ENCODE data around the gene SPIRE2. TPM values are rescaled to one million over a fixed set of nuclear protein-coding genes. Genes with fewer than 3 reads are reported as not detected.

The SPIRE2 gene
- total and polyA plus RNA-seq, 9 of the 15 experiments (the other 6 are each of a cell fraction or from before 2014, with no cell fraction given) = 0.70 to 7.5 (median 4.6) TPM

DNA sequence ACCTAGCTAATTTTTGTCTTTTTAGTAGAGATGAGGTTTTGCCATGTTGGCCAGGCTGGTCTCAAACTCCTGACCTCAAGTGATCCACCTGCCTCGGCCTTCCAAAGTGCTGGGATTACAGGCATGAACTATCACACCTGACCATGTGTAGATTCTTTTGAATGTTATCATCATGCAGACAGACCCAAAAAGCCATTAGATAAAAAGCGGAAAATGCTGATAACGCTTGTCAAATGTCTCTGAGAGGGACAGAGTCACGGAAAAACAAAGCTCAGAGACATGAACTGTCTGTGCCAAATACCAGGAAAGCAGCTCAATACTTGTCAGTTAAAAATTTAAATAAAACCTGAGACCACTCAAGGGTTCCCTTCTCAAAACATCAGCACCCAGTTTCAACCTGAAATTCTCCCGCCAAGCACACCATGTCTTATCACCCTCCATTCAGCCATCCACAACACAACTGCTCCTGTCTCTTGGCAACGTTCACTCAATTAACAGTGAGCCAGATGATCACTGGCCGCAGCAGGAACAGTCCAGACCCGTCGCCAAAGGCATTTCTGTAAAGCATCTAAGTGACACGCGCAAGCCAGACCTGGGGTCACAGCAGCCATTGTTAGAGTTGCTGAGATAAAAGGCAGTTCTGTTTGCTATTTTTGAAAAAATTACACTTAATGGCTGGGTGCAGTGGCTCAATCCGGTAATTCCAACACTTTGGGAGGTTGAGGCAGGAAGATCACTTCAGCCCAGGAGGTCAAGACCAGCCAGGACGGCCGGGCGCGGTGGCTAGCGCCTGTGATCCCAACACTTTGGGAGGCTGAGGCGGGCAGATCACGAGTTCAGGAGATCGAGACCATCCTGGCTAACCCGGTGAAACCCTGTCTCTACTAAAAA lies 41.6 kb upstream of the SPIRE2 start (continued):
- TF ChIP-seq, protein P1, sequence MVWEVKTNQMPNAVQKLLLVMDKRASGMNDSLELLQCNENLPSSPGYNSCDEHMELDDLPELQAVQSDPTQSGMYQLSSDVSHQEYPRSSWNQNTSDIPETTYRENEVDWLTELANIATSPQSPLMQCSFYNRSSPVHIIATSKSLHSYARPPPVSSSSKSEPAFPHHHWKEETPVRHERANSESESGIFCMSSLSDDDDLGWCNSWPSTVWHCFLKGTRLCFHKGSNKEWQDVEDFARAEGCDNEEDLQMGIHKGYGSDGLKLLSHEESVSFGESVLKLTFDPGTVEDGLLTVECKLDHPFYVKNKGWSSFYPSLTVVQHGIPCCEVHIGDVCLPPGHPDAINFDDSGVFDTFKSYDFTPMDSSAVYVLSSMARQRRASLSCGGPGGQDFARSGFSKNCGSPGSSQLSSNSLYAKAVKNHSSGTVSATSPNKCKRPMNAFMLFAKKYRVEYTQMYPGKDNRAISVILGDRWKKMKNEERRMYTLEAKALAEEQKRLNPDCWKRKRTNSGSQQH (CRISPR knock-in tag; IDR thresholded peaks at IDR 0.05) = no peak
- TF ChIP-seq NEUROD1 (IDR thresholded peaks at IDR 0.05; ENCODE audit: borderline replicate concordance, low read depth, low read length, partially characterized antibody) (no peak), SP2 (IDR thresholded peaks at IDR 0.05; ENCODE audit: extremely low read depth, low read depth, low read length, poor library complexity, severe bottlenecking) (no peak), KLF10 (CRISPR knock-in tag; IDR thresholded peaks at IDR 0.05) (no peak), HDAC6 (IDR thresholded peaks at IDR 0.05; ENCODE audit: low read depth, low read length) (no peak), ZBTB7A (IDR thresholded peaks at IDR 0.05; ENCODE audit: borderline replicate concordance, control insufficient read depth, low read depth, low read length) (no peak), EWSR1 (IDR thresholded peaks at IDR 0.05; ENCODE audit: borderline replicate concordance, low read depth, partially characterized antibody) (no peak), ERF (CRISPR knock-in tag; IDR thresholded peaks at IDR 0.05) (no peak), SOX6 (IDR thresholded peaks at IDR 0.05) (peak; percentile 83), L3MBTL2 (IDR thresholded peaks at IDR 0.05) (peak; percentile 85), ZNF551 (CRISPR knock-in tag; IDR thresholded peaks at IDR 0.05) (no peak), HIVEP1 (CRISPR knock-in tag; IDR thresholded peaks at IDR 0.05) (no peak), KDM2B (CRISPR knock-in tag; IDR thresholded peaks at IDR 0.05) (no peak), DPF2 (IDR thresholded peaks at IDR 0.05) (peak; percentile 76), ZNF134 (CRISPR knock-in tag; conservative IDR thresholded peaks at IDR 0.05) (no peak), NCOR1 (IDR thresholded peaks at IDR 0.05) (peak; percentile 78), MYBL2 (IDR thresholded peaks at IDR 0.05; ENCODE audit: low read depth) (peak; percentile 57; the same call in 1 of the 2 replicates), MYBL2 (CRISPR knock-in tag; IDR thresholded peaks at IDR 0.05; ENCODE audit: borderline replicate concordance) (no peak), RCOR1 (IDR thresholded peaks at IDR 0.05; ENCODE audit: borderline replicate concordance in 1 of 2, low read depth in 2 of 2, low read length in 2 of 2) (peak in 1 of 2 experiments; percentile 56; a peak in 1 of 4 replicates), MCM3 (IDR thresholded peaks at IDR 0.05) (no peak), ADNP (tag; IDR thresholded peaks at IDR 0.05) (peak; percentile 95)
- TF ChIP-seq, protein P2, sequence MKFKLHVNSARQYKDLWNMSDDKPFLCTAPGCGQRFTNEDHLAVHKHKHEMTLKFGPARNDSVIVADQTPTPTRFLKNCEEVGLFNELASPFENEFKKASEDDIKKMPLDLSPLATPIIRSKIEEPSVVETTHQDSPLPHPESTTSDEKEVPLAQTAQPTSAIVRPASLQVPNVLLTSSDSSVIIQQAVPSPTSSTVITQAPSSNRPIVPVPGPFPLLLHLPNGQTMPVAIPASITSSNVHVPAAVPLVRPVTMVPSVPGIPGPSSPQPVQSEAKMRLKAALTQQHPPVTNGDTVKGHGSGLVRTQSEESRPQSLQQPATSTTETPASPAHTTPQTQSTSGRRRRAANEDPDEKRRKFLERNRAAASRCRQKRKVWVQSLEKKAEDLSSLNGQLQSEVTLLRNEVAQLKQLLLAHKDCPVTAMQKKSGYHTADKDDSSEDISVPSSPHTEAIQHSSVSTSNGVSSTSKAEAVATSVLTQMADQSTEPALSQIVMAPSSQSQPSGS (CRISPR knock-in tag; IDR thresholded peaks at IDR 0.05) = no peak
- TF ChIP-seq, protein P3, sequence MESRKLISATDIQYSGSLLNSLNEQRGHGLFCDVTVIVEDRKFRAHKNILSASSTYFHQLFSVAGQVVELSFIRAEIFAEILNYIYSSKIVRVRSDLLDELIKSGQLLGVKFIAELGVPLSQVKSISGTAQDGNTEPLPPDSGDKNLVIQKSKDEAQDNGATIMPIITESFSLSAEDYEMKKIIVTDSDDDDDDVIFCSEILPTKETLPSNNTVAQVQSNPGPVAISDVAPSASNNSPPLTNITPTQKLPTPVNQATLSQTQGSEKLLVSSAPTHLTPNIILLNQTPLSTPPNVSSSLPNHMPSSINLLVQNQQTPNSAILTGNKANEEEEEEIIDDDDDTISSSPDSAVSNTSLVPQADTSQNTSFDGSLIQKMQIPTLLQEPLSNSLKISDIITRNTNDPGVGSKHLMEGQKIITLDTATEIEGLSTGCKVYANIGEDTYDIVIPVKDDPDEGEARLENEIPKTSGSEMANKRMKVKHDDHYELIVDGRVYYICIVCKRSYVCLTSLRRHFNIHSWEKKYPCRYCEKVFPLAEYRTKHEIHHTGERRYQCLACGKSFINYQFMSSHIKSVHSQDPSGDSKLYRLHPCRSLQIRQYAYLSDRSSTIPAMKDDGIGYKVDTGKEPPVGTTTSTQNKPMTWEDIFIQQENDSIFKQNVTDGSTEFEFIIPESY (CRISPR knock-in tag; IDR thresholded peaks at IDR 0.05) = peak; percentile 28; the same call in 1 of the 2 replicates
- TF ChIP-seq, protein P4, sequence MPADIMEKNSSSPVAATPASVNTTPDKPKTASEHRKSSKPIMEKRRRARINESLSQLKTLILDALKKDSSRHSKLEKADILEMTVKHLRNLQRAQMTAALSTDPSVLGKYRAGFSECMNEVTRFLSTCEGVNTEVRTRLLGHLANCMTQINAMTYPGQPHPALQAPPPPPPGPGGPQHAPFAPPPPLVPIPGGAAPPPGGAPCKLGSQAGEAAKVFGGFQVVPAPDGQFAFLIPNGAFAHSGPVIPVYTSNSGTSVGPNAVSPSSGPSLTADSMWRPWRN (IDR thresholded peaks at IDR 0.05; ENCODE audit: low read depth) = 0 out of 2 replicates have a peak, but pooled peaks have one; percentile 20

All from K562 (cell line).